Forelimb muscle (tissue), 1 donor: ENCODE results near the gene TRIP13. TPM values are rescaled to one million over a fixed set of nuclear protein-coding genes. Genes with fewer than 3 reads are reported as not detected.

Experiments
- DNase-seq: peaks from one replicate; pipeline ENCODE4 v3.0.0-alpha.2; 2013; ENCODE audit warnings: low read depth
- polyA plus RNA-seq: library from polyadenylated mRNA; unstranded; fragments of 120-200 nt; gene quantifications from one replicate; pipeline ENCODE4 v1.2.1, GENCODE V29; 2013; ENCODE audit not compliant: insufficient read length

Gene TRIP13
- polyA plus RNA-seq, 1 donor: 6.6 TPM

DNA sequence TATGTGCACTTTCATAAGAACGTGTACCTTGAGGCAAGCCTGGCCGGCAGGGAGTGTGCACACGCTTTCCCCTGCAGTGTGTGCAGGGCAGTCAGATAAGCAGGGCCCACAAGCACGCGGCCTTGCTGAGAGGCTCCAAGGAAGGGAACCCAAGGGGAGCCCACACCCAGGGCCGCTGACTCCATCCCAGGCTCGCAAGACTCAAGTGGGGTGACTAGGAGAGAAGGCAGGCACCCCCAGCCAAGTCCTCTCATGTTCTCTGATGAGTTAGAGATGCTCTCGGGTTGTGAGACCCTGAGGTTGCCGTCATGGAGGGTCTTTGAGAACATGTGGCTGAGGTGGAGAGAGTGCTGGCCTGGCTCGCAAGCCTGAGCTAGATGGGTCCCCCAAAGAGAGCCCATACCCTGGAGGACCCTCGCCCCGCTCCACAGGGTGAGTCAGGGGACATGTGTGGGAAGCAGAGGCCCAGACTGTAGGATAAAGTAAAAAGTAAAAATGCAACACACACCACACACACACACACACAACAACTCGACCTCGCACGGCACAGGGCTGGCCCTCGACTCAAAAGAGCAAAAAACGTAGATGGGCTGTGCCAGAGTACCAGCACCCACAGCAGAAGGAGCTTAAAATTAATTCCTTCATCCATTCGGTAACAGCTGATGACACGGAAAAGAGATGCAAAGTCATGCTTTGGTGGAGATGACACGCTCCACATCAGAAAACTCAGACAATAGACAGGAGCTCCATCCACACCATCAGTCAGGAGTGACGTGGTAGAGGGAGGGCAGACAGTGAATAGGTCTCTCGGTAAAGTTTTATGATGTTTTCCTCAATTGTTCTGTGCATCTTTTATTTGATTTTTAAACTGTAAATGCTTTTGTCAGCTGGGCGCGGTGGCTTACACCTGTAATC, 61.1 kb downstream of the TRIP13 start:
- DNase-seq: no peak

DNA sequence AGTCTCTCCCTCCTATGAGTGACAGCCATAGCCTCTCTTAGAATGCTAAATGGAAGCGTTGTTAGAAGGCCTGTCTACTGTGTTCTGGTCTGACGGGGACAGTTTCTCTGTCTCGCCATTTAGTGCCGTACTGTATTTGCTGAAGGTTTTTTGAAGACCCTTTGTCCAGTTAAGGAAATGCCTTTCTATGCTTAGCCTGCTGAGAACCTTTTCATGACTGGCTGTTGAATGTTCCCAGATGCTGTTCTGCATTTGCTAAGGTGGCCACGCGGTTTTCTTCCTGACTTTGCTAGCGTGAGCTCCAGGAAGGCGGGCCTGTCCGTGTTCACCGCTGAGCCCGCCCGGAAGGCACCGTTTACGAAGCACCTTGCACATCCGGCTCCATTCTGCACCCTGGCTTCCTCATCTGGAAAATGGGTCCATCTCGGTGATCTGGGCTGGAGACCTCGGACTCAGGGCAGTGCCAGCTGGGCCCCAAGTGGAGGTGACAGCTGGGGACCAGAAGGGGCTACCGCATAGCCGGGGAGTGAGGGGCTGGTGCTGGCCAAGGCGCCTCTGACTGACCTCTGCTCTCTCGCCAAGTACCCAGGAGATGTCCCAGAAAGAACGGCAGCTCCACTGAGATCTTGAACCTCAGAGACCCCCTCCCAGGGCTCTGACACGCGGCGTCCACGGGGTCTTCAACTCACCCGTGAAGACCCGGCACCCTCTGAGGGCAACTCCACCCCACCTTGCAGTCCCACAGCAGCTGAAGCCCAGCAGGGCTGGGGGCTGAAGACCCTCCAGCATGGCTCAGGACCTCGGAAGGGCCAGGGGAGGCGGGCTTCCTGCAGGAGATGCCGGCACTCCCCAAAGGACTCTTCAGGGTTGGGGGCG, 63.4 kb downstream of the TRIP13 start:
- DNase-seq: no peak

DNA sequence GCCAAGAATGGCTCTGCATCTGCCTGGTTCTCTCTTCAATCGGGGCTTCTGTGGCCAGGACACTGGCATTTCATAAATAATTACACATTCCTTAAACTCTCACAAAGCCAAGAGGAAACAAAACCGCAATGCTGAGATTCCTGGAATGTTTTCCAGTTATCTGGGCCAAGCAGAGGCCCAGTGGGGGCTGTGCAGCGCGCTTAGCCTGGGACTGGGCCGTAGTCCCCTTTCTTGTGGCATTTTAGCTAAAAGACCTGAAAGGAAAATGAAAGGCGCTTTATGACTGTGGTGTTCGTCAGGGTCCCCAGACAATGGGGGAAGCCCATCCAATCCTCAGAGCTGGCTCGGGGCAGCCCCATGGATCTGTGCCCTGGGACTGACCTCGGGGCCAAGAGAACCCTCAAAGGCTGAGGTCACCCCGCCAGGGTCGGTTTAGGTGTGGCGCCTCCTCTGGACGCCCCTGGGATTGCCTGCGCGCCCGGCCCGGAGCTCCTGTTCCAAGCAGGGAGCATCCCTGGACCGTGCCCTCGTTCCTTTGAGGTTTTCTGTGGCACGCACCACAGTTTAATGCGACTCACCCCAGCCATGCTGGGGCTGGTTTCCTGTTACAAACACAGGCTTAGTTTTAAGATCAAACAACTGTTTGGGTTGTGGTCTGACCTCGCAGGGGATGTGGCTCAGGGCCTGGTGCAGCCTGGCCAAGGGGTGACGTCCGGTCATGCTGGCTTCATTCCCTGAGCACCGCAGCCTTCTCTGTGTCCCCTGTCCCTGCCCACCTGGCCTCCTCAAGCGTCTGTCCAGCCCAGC, 64.5 kb downstream of the TRIP13 start:
- no peak for DNase-seq

DNA sequence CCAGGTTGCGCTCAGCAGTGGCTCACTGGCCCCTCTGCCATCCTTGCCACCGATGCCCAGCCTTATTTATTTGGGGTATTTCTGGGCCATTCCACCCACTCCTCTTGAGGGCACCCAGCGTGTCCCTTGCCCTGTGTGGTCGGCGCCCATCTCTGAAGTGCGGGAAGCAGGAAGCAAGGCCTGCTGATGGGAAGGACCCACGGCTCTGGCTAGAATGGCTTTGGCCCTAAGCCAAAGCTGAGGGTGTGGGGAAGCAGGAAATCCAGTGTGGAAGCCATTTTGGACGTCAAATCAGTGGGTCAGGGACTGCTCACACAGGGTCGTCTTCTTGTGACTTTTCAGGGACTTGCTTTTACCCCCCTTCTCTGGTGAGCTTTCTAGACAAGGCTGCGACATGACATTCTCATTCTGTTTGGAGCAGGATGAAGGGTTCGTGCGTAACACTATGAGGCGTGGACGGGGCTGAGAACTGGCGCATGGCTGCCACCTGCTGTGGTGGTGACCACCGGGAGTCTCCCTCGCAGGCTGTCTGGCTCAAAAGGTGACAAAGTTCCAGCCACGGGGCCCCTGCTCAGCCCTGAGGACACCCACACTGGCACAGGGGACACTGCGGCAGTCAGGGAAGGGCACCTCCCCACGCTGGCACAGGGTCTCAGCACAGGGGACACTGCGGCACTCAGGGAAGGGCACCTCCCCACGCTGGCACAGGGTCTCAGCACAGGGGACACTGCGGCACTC, 65.2 kb downstream of the TRIP13 start:
- DNase-seq: no peak

DNA sequence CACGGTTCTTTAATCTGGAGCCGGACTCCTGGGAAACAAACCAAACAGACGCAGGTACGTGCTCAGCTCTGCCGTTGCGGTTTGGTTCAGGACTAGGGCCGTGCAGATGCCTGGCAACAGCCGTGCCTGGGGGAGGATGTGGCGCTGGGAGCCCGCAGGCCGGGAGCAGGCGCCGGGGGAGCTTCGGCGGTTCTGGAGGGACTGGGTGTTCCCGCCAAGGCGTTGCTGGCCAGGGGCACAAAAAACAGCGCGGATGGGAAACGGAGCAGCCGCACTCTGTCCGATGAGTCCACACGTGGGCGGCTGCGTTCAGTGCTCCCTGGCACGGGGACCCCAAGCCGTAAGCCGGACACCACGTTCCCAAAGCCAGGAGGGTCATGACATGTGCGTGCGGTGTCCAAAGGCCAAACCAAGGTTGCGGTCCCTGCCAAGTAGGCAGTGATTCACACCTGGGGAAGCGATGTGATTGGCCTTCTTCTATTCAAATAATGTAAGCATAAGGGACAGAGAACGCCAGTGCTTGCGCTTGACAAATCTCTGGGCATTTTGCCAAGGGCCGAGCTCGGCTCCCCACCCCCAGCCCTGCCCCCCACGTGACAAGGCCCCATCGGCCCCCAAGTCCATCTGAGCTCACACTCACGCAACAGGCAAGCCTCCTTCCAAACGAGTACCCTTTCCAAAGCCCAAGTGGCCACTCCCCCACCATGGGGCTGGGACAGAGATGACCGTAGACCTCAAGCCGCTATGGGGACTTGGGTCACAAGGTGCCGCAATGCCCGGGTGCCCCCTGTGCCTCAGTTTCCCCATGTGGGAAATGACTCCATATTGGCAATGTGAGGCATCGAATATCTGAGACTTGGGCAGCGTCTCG, 66.3 kb downstream of the TRIP13 start:
- DNase-seq: no peak

DNA sequence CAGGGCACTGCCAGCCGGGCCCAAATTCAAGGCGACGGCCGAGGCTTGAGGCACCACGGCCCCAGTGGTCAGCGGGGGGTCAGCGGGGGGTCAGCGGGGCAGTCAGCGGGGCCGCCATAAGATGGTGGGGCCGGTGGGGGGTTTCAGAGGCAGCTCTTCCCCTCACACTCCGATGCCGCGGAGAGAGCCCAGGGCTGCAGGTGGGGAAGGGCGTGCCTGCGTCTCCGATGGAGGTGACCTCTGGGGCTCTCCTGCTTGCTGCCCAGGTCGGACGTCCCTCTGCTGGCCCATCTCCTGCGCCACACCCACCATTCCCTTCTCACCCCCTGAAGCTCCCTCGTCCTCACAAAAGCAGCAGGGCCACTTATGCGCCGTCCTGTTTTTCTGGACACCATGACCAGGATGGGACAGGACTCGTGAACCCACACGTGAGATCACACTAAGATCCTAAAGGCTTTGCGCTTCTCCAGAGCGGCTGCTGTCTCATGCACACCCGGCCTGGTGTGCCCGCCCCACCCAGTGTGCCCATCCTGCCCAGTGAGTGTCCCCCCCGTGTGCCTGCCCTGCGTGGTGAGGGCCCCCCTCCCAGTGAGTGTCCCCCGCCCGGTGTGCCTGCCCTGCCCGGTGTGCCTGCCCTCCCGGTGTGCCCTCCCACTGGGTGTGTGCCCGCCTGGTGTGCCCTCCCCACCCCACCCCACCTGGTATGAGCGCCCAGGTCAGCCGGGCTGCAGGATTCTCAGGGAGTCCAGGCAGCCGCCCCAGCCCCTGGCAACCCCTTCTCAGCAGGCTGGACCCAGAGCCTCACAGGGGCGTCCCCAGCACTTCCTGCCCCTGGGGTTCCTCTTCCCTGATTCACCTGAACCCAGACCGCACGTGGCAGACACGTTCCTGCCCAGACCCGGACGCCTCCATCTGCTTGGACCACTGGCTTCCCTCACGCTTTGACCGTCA, 67.2 kb downstream of the TRIP13 start:
- DNase-seq: no peak

DNA sequence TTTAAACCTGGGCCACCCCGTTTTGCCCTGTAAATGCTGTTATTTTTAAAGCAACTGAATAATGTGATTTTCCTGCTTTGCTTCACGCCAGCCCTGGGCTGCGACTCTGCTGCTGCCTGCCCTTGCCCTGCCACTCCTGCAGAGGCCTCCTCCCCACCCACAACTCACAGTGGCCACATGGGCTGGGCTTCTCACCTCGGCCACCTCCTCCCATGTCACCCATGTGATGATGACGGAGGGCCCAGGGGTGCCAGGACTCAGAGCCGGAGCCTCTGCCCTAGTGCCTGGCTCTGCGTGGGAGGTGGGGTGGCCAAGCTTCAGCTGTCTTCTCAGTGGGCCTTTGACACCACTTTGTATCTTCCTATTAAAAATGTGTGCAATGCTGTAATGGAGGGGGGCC, 67.9 kb downstream of the TRIP13 start:
- DNase-seq: no peak

DNA sequence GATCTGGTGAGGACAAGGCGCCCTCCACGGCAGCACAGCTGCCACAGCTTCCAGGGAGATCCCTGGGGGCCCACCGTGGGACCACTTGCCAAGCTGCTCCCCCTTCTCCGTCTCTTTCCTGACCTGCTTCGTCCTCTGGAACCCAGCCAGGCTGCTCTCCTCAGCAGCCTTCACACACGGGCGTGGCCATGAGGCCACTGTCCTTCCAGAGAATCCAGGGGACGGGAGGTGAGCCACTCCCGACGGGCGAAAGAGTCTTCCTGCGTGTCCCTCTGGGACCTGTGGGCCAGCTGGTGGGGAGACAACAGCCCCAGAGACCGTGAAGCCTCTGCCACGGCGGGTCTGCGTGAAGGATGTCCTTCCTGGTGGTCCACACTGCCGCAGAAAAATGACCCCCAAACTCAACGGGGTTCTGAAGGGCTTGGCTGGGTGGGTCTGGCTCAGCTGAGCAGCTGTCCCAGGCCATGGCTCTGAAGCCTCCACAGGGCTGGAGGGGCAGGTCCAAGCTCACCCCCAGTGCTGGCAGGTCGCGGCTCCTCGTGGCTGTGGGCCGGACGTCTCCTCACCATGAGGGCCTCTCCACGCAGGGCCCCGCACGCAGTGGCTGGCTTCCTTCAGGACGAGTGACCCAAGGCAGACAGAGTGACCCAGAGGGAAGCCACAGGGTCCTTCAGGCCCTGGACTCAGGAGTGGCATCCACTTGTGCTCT, 68.5 kb downstream of the TRIP13 start:
- no peak for DNase-seq

DNA sequence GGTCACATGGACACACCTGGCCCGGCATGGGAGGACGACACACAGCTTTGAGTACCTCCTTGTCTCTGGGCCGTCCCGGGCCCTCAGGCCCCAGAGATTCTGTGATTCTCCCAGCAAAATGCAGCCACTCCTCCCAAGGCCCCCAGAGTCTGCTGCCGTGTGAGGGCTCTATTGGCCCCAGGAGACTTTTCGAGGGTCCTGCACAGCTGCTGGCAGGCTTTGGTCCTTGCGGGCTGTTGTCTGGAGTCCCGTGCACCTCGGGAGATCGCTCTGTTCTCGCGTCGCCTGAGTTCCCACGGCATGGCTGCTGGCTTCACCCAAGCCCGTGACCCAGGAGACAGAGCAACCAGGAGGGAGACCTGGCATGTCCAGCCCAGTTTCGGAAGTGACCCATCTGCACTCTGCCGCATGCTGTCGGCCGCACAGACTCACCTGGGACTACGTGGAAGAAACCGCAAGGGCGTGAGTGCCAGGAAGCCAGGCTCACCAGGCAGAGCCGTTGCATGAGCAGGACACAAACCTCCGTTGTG, 69.1 kb downstream of the TRIP13 start:
- no peak for DNase-seq

DNA sequence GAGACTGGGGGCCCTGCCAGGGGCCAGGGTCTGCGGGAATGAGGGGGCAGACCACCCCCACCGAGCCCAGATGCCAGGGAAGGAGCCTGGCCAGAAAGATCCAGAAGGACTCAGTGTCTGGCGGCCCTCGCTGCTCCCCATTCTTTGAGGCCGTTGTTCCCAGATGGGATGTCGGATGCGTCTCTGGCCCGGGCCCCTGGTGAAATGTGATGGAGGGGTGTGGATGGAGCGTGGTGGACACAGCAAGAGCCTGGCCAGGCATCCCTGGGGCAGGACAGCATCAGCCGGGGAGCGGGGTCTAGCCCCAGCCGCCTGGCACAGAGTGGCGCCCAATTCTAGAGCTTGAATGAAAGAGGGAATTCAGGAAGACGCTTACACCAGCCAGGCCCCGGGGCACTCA, 69.7 kb downstream of the TRIP13 start:
- DNase-seq: no peak

DNA sequence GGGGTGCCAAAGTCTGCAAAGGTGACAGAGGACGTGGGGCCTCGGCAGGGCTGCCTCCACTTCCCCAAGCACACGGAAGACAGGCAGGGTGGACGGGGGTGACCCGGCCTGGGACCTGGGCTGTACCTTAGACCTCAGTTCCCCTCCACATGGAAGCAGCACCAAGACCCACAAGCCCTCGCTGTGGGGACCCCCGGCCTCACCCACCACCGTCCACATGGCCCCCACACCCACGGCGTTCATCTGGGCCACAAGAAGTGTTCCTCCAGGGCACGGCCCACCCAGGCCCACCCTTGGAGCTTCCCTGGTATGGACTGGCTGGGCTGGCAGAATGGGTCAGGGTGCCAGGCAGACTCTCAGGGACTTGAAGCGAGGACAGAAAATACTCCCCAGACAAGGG, 70.1 kb downstream of the TRIP13 start:
- DNase-seq: no peak

DNA sequence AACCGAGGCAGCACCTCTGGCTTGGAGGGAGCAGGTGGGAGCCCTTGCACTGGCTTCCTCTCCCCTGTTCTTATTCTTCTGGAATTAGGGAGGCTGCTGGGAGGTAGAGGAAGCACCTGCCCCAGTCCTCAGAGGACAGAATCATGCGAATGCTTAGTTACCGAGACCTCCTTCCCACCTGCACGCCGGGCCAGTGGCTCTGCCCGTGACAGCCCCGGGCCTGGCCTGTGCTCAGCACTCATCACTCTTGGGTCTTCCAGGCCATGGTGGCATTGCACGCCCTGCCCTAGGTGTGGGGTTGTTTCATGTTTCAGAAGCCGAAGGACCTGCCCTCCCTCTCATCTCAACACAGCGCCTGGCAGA, 70.6 kb downstream of the TRIP13 start:
- DNase-seq: no peak

DNA sequence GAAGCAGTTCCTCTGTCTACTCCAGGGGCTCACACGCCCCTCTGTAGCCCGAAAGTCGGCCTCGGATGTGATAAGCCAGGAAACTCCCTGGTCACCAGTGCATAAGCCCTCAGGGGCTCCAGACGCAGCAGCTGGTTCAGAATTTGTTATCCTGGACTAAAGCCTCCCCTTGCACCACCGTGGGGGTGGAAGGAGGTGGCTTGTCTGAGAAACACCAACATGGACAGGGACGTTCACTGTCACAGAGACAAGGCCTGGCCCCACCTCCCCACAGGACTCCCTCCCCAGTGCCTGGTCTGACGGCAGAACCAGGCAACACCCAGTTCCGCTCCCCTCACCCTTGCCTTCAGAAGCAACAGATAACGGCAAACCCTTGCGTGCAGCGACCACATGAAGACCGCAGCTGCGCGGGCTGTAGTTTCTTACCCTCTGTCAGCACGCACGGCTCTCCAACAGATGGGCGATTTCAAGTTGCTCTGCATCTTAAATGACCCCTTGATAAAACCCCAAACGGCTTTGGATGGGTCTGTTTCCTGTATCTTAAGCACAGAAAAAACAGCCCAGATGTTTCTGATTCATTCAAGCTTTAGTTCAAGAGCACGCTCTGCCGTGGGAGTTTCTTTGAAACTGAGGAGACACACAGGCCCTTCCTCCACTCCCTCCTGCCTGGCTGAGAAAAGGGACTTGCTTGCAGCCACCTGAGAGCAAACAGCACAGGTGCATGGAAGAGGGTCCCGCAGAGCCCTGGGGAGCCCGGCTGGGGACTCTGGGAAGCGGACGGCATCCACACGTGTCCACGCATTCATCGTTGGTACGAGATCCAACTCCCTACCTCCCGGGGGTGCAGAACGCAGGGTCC, 71.2 kb downstream of the TRIP13 start:
- peak; percentile 51 for DNase-seq

DNA sequence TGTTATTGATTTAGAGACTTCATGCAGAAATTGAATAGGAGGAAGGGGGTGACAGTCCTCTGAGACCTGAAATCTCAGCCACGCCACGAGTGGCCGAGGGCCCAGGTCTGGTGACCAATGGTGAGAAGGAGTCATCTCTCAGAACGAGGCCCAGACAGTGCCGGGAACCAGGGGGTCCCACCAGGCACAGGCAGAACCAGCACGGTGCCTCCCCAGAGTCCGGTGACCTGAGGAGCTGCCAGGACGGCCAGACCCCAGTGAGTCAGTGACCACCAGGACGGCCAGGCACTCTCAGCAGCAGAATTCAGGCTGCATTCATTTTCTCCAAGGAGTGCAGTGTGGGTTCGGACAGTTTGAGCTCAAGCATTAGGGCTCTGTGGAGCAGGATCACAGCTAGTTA, 72.1 kb downstream of the TRIP13 start:
- DNase-seq: no peak

DNA sequence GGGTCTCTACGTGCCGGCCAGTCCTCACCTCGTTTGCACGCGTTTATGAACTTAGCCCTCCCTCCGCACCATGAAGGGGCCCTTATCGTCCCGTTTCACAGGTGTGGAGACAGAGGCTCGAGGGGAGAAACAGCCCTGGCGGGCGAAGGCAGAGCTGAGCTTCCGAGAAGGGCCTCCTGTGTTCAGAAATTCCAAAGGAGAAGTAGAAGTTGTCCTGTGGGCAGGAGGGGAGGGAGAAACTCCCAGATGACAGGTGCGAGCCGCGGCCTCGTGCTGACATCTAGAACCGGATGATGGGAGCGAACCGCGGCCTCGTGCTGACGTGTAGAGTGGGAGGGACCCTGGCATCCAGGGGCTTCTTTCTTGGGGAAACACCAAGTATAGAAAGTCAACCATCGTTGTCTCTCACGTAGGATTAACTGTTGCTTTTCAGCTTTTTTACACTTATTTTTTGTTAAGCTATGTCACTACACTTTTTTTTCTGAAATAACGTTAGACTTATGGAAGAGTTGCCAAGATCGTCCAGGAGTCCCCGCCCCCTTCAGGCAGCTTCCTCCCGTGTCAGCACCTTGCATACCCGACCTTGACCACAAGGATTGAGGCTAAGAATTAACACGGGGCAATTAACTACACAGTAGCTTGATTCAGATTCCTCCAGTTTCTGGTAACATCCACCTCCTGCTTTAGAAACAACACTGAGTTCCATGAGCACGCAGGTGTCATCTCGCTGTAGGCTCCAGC, 73.1 kb downstream of the TRIP13 start:
- DNase-seq: no peak

DNA sequence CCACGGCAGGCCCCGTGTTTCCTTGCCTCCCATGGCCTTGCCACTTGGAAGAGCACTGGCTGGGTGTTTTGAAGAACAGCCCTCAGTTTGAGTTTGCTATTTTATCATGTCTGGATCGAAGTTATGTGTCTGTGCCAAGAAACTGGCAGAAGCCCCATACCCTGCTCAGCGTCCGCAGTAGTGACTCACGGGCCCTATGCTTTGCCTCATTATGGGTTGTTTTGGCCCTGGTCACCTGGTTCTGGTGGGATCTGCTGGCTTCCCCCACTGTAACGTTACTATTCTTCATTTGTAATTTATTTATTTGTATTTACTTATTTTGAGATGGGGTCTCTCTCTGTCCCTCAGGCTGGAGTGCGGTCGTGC, 73.6 kb downstream of the TRIP13 start:
- no peak for DNase-seq

DNA sequence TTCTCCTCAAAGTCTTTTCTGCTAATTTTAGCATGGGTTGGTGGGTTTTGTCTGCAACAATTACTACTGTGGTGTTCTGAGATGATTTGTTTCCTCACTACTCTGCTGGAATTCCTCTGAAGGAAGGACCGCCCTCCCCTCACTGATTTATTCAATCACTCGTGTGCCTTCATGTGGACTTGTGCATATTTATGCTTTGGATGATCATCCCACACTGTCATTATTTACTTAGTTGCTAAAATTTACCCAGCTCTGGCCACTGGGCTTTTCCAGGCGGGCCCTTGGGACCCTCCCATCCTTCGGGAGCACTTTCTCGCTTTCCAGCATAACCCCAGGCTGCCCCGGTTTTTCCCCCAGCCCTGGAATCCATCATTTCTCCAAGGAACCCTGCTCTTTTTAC, 74.3 kb downstream of the TRIP13 start:
- DNase-seq: no peak
